GM12864 (cell line): ENCODE measurements around the gene LYSMD1.

Source experiments
- DNase-seq: peaks from one replicate; pipeline ENCODE4 v3.0.0-alpha.2; 2011; ENCODE audit warnings: low read depth
- H3K4me3 ChIP-seq: 2 replicates; pipeline ENCODE4 v1.5.1; 2011; ENCODE audit warnings: mild to moderate bottlenecking, low read depth, low read length, control low read depth
- TF ChIP-seq, protein P1 (sequence below): IDR thresholded peaks from 2 replicates; pipeline ENCODE4 v1.5.1; 2011; ENCODE audit warnings: low read depth, mild to moderate bottlenecking, moderate library complexity, low read length, control low read depth, inconsistent platforms; ENCODE audit errors: missing control alignments

The LYSMD1 gene

DNA sequence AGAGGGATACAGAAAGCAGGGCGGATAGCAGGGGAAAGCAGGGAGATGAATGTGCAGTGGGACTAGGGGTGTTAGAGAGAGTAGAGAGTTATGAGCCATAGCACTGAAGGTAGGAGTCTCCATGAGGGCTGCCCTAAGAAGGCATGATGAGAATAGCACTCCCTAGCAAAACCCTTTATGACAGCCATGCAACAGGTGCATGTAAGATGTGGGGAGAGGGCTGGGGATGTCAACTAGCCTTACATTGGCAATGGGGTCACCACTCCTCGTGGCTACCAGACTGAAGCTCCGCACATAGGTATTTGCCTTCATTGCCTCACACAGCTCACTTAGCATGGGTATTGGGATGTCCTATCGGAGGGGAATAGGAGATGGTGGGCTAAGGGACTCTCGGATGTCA lies 5.5 kb upstream of the LYSMD1 start:
- TF ChIP-seq, protein P1, sequence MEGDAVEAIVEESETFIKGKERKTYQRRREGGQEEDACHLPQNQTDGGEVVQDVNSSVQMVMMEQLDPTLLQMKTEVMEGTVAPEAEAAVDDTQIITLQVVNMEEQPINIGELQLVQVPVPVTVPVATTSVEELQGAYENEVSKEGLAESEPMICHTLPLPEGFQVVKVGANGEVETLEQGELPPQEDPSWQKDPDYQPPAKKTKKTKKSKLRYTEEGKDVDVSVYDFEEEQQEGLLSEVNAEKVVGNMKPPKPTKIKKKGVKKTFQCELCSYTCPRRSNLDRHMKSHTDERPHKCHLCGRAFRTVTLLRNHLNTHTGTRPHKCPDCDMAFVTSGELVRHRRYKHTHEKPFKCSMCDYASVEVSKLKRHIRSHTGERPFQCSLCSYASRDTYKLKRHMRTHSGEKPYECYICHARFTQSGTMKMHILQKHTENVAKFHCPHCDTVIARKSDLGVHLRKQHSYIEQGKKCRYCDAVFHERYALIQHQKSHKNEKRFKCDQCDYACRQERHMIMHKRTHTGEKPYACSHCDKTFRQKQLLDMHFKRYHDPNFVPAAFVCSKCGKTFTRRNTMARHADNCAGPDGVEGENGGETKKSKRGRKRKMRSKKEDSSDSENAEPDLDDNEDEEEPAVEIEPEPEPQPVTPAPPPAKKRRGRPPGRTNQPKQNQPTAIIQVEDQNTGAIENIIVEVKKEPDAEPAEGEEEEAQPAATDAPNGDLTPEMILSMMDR, result no peak
- no peak overlapping the region for H3K4me3 ChIP-seq
- DNase-seq, result no peak

GRCh38 chr1:151167116-151167515 lies 1.4 kb upstream of the LYSMD1 start:
- no peak for DNase-seq
- TF ChIP-seq, protein P1, result no peak
- peak overlapping the region; percentile 79 for H3K4me3 ChIP-seq

GRCh38 chr1:151166505-151166956 lies 829 bp upstream of the LYSMD1 start:
- TF ChIP-seq, protein P1, result no peak
- H3K4me3 ChIP-seq, result peak overlapping the region; percentile 79
- no peak for DNase-seq

DNA sequence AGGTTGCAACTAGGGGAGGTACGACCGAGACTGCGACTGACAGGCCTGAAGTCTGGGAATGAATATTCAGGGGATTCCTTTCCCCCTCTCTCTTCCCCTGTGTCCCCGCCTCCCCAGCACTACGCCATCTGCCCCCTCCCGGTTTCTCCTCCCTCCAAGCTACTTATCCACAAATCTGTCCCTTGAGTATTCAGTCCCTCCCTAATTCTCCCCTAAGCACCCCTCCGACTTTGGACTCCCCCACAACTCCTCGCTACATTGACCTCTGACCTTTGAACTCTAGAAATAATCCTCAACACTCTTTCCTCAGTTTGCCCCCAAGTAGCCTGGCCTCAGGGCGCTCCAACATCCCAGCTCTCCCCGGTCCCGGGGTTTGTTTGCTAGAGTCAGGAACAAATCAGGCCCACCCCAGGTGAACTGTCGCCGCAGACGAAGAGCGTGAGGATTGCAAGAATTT lies 393 bp downstream of the LYSMD1 start:
- DNase-seq, result no peak
- H3K4me3 ChIP-seq, result peak overlapping the region; percentile 79
- TF ChIP-seq, protein P1, result no peak

- no peak for DNase-seq
- TF ChIP-seq, protein P1, result no peak
Measured at GRCh38 chr1:151164732-151165280, 896 bp downstream of the LYSMD1 start.

GRCh38 chr1:151159373-151159772 lies 6.3 kb downstream of the LYSMD1 start:
- no peak for DNase-seq
- TF ChIP-seq, protein P1, result no peak
- H3K4me3 ChIP-seq, result no peak overlapping the region

More at GRCh38 chr1:151164732-151165280, 896 bp downstream of the LYSMD1 start:
- peak overlapping the region; percentile 79 for H3K4me3 ChIP-seq

- TF ChIP-seq, protein P1, result no peak
- no peak overlapping the region for H3K4me3 ChIP-seq
- no peak for DNase-seq
Measured at GRCh38 chr1:151158751-151159251, 6.9 kb downstream of the LYSMD1 start.
